M059J (cell line): ENCODE data around the gene PDE4D. TPM values are rescaled to one million over a fixed set of nuclear protein-coding genes. Genes with fewer than 3 reads are reported as not detected.
"Not testable (repeated sequence)": the region's sequence is repeated elsewhere in the genome, so short reads cannot be mapped to it uniquely, and the experiment has no call there.

ENCODE experiments used
- DNase-seq: peaks from one replicate; pipeline ENCODE4 v3.0.0-alpha.2; 2012; ENCODE audit warnings: low read depth
- total RNA-seq: library from RNA; depleted of rRNA; stranded (reverse); fragments of >200 nt; shearing (Covaris generic); gene quantifications from 2 replicates; pipeline ENCODE4 v1.2.3, GENCODE V29; 2014

PDE4D gene
- total RNA-seq, 1 experiment from 2014 or later: 14.9 TPM

DNA sequence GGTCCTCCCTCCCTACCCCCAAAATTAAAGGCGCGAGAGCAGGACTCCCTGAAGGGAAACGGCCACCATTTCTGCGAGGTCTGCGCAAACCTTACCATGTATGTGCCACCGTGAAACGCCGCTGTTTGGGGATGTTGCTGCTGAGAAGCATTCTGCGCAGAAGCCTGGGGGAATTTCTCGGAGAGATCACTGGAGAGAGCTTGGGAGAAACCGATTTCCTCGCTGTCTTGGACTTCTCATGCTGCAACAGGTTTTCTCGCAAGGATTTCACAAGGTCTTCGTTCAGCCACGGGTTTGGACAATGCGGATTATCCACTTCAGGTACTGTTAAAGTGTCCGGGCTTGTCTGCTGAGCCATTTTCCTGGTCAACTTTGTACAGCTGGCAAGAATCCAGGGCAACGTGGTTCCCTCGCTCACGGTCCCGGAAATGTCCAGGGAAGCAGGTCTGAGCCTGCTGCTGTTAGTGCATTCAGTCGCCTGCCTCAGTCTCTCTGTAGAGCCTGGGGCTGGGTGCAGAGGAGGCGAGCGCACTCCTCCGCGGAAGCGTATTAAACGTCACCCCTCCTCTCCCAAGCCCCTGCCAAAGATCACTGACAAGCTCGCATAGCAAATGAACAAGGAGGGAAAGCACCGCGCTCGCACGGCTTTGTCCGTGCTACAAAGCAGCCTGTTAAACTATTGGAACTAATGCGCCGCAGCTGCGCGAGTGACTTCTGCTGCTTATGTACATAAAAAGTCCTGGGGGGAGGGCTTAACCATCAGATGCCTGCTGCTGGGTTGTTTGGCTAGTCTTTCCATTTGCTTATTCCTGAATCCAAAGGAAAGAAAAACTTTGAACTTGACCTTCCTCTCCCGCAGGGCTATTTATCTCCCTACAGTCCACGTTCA lies 125.1 kb downstream of the PDE4D start:
- peak; percentile 88 for DNase-seq

DNA sequence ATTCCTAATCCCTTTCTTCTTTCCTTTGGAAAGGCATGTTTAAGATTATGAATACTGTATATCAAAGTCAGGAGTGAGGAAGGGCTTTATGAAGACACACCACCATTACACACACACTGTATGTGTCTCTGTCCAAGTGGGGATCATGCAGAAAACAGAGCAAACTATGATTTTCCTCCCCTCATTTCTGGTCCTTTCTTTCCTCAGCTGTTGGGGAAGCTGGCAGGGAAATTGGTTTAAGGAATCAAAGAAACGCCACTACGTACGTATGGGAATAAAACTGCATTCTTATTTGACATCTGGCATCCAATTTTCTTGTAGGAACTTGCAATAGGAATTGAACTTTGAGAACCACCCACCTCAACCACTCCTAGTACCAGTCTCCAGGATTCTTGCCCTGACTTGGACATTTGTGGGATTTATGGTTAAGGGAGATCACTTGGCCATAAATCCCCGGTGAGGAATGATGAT lies 125.8 kb downstream of the PDE4D start:
- DNase-seq: no peak

DNA sequence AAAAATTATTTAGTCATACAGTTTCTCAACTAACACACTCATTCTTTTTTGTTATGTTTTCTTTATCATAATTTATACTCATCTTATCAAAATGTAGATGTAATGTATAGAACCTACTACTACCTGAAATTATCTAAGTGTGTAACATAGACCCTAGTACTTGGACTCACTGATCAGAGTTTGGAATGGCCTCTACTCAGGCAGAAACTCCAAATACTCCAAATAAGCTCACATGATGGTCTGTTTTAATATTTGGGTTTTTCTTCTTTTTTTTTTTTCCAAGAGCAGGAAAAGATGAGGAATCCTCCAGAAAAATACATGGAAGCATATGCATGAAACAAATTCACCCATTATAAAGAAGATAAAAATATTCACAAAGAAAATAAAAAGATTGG lies 126.3 kb downstream of the PDE4D start:
- no peak for DNase-seq

DNA sequence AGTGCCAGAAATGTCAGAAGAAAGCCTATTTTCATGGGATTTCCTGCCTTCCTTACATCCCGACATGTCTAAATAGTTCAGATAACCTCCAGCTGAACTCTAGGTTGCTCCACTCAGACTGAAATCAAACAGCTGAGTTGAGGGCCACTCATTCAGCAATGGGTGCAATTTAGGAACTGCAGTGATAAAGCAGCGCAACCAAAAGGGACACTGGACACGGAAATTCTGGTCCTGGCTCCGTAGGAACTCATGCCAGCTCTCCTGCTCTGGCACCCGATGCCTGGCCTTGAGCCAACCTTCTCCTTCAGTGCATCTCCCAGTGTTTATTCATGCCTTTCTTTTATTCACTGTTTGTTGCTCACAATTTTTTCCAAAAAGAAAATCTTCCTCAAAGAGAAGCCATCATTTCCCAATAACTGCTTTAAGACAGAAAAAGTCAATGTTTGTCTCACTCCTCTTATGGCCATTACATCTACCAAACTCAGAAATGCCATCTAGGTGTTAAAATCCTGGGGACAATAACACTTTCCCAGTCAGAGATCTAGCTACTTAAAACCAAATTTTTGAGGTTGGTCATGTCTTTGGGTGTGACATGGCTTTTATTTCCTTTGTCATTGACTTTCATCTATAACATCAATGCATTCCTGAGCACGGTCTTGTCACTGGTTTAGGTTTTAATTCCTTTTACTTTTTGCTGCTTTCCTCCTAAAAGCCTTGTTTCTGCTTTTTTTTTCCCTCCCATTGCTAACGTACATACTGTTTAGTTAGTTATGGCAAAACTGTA lies 126.9 kb downstream of the PDE4D start:
- DNase-seq: peak; percentile 65

DNA sequence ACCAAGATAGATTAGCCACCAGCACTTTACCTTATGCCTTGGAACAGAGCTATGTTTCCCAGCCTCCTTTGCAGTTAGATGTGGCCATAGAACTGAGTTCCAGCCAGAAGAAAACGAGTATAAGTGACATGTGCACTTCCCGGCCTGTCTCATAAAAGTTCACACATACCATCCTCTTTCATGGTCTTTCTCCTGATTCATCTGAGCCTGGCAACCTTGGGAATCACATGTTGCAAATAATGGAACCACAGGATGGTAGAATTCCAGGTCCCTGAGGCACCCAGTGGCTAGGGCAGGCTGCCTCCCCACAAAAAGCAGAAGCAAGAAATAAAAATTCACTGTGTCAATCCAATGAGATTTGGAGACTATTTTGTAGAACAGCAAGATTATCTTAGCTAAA lies 128.1 kb downstream of the PDE4D start:
- DNase-seq: peak; percentile 73

DNA sequence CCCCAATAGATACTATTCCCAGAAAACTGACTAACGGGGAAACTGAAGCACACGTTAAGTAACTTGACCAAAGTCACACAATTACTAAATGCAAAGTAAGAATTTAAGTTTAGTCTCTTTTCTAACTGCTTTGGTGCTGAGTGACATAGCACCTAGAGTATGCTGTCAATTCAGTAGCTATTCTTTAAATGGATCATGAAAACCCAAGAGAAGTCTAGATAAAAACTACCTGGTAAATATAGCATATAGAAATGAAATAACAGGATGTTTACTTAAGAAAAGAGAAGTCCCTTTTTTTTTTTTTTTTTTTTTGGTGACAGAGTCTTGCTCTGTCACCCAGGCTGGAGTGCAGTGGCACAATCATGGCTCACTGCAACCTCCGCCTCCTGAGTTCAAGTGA lies 129.2 kb downstream of the PDE4D start:
- DNase-seq: no peak

DNA sequence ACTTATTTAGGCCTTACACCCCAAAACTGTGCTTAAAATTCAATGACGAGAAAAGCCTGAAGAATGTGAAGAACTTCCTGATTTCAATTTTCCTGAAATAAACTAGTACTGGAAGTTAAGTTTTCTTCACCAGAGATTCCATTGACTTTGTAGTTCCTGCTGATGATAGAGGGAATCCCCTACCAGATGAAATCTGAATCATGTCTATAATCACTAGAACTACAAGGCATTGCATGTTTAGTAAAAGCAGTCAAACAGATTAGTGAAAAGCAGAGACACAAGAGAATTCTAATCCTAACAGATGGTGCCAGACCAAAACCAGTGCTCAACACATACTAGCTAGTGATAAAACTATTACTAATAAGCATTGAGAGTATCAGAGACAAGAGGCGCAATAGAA lies 130.0 kb downstream of the PDE4D start:
- DNase-seq: peak; percentile 26

DNA sequence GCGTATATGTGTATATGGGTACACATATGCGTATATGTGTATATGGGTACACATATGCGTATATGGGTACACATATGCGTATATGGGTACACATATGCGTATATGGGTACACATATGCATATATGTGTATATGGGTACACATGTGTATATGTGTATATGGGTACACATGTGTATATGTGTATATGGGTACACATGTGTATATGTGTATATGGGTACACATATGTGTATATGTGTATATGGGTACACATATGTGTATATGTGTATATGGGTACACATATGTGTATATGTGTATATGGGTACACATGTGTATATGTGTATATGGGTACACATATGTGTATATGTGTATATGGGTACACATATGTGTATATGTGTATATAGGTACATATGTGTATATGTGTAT lies 131.3 kb downstream of the PDE4D start:
- not testable (repeated sequence) for DNase-seq

DNA sequence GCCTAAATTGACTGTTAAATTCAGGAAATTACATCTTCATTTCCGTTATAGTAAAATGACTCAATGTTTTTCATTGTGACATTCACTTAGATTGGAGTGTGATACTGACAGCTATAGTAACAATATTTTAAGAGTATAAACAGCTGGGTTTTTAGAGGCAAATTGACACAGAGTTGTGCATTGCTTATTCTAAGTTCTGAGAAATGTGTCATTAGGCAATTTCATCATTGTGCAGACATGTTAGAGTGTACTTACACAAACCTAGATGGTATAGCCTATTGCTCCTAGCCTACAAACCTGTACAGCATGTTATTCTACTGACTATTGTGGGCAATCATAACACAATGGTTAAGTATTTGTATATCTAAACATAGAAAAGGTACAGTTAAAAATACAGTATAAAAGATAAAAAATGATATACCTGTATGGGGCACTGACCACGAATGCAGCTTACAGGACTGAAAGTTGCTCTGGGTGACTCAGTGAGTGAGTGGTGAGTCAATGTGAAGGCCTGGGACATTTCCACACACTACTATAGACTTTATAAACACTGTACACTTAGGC lies 132.7 kb downstream of the PDE4D start:
- DNase-seq: peak; percentile 81

DNA sequence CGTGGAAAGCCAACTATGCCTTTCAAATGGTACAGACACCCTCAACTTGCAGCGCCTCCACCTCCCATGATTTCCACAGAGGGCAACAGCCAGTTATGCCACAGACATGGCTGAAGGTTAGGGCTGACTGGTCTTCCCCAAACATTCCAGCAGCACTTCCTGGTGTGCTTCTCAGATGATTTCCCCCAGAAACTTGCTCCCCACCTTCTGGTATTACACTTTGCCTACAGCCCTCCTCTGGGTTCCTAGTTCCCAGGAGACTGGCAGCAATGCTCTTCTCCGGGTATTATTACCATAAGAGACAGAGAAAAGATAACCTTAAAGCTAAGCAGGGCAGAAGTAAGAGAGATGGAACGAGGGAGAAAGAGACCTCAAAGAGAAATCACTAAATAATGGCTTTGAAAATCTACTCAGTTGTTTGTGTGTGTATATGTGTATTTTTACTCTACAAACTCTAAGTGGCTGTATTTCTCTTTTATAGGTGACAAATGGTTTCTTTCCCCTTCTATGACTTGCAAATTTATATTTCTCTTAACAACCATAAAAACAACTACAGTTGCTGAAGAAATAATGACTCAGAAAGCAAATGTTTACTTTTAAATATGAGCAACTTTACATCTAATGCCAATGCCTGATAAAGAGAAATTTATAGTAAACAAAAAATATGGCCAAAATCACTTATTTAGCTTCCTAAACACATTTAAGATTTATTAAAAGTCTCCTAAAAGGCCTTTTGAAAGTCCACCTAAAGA lies 133.8 kb downstream of the PDE4D start:
- DNase-seq: peak; percentile 61

DNA sequence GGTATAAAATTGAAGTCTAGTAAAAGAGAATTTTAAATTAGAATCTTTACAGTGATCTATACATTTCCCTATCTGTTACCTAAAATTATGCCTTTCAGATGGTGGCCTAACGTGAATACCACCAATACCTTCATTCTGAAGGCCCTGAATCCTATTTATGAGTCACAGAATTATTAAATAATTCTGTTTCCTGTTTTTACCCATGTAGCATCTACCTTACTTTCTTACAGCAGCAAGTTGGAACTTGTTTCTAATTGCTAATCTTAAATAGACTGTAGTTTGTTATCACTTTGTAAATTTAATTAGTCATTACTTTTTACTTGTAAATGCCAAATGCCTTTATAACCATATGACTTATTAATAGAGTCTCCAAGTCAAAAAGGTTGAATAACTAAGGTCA lies 135.0 kb downstream of the PDE4D start:
- DNase-seq: no peak

DNA sequence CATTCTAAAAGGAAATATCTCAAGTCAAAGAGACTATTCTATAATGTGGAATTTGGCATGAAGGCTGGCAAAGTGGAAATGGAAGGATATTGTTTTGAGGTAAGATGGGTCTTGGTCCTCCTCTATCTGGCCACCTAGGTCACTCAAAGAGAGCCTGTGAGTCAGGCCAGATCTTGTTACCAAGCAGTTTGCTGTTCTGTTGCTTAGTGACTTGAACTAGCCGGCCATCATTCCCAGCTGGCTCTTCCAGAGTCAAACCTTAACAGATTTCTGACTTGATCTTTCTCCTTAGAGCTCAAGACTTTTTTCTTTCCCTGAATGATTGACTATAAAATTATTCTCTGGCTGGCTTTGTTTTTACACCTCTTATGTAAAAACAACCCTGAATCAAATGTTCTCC lies 136.1 kb downstream of the PDE4D start:
- DNase-seq: peak; percentile 85

DNA sequence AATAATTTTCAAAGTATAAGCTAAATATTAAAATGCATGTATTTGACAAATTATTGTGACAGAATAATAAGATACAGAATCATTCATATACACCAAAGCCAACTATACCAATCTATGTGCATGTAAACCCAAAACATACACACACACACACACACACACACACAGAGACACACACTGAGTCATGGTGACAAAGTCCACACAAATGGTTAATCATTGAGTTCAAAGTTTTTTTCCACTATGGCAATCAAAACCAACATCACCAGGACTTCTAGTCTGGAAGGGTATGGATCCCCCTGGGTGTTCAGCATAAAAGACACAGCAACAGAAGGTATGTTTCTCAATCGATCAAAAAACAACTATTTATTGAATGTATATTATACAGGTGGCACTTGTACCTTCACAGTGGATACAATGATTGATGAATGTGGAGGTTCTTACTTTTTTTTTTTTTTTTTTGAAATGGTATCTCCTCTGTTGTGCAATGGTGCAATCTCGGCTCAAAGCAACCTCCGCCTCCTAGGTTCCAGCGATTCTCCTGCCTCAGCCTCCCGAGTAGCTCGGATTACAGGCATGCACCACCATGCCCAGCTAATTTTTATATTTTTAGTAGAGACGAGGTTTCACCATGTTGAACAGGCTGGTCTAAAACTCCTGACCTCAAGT lies 137.0 kb downstream of the PDE4D start:
- DNase-seq: peak; percentile 41

DNA sequence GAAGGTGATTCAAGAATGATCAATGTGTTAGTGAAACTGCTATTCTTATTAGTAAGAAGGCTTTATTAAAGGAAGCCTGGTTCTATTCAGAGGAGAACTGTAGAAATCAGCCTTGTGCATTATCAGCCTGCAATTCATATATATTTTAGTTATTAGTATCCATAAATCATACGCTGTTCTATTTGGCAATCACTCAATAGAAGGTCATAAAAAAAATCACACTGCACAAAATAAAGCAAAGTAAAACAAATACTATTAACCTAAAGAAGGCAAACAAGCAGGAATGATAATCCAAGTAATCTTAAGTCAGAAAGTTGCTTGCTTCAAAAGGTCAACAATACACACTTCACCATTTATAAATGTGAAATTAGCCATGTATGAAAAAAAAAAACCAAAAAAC lies 138.1 kb downstream of the PDE4D start:
- no peak for DNase-seq

DNA sequence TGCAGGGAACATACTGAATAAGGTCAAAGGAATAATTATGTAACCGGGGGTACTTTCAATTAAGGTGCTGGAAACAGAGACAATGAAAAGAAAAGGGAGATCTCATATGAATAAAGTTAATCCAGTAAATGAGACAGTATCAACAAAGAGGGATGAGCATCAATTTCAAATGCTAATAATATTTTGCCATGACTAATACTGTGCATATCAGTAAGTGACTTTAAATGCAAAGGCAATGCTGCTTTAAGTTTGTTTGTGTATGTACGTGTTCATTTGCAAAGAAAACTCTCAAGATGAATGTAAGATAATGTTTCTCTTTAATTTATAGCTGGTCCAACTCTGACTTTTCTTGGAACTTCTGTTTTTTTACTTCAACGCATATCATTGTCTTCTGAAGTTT lies 139.9 kb downstream of the PDE4D start:
- DNase-seq: no peak

DNA sequence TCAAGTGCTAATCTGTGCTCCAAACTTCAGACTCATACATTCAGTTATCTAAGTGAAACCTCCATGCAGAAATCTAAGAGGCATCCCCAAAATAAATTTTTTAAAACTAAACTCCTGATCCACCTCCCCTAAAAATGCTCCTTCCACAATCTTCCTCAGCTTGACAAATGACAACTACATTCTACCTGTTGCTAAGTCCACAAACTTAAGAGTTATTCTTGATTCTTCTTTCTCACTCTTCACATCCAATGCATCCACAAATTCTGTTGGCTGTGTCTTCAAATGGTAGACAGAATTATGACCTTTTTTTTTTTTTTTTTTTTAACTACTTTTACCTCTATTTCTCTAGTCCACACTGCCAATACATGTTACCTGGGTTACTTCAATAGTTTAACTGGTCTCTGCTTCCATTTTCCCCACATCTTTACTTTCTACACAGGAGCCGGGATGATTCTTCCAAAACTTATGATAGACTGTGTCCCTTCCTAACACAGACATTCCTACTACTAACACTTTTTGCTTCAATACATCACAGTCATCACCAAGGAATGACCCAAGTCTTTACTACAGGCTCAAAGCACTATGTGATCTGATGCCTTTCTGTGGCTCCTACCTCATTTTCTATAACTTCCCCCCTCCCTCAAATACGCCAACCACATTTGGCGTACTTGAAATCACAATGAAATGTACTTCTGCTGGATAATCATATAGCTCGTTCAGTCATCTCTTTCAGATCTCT lies 143.6 kb downstream of the PDE4D start:
- DNase-seq: peak; percentile 36

DNA sequence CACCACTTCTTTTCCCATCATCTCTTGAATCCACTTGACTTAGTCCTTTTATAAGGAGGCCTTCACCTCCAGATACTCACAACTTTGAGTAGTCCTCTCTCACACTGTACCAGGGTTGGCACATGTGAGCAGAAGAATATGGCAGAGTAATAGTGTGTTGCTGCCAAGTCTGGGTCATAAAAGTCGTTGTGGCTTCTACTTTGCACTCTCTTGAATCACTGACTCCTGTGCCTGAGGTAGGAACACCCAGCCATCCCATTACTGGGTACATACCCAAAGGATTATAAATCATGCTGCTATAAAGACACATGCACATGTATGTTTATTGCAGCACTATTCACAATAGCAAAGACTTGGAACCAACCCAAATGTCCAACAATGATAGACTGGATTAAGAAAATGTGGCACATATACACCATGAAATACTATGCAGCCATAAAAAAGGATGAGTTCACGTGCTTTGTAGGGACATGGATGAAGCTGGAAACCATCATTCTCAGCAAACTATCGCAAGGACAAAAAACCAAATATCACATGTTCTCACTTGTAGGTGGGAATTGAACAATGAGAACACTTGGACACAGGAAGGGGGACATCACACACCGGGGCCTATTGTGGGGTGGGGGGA lies 145.4 kb downstream of the PDE4D start:
- DNase-seq: not testable (repeated sequence)

DNA sequence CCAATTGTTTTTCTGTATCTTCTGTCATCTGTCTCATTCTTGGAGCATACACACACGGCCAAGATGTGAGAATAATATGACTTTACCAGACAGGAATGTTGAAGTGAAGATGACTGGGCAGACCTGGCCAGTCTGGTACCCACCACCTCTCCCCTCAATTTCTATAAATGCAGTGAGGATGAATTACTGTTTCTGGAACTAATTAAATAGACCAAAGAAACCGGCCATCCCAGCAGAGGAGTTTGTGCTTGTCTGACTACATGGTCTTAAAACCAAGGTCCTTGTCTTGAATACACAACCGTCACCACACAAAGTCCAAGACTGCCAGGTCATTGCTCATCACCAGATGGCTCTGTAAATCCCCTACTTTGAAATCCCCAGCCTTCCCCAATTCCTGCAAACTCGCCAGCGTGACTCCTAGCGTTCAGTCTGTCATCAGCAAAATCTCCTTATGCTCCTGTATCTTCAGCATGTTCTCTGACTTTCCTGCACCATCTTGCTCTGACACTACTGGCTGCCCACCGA lies 147.2 kb downstream of the PDE4D start:
- peak; percentile 89 for DNase-seq

DNA sequence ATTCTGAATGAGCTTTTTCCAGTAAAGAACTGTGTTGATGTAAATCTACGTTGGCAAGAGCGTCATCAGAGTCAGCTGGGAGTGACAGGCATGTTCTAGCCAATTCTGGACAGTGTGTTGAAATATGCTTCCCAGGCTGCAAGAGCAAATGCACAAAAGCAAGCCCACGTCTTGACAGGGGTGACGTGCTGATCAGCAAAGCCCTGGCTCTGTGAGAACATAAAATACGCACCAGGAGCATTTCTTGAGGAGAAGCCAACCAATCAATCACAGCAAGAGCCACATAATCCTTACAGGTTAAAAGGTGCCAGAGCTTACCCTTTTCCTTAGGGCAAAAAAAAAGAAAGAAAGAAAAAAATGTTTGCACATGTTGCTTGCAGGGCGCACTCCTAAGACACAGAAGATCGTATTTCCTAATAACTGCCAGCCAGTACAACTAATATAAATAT lies 148.1 kb downstream of the PDE4D start:
- peak; percentile 81 for DNase-seq

DNA sequence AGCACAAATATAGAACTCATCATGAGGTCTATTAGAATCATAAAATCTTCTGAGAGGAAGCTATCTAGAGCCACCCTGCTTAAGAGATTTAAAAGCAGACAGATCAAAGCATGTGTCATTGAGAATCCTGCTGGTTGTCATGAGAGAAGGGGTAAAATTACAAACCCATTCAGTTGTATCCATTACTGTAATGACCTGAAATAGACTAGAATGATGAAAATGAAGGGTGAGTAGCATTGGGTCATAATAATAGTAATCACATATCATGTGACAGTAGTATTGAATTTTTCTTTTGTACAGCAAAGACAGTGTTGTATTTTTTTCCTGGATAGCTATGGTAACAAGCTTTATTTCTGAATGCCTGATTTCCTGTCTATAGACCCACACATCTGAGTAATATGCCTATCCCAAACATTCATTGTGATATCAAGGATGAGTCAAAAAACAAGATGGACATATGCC lies 149.0 kb downstream of the PDE4D start:
- peak; percentile 83 for DNase-seq
